Posterior vena cava (tissue), 2 donors: Measurements from ENCODE around the gene WDR89. TPM values are rescaled to one million over a fixed set of nuclear protein-coding genes. Genes with fewer than 3 reads are reported as not detected.
"Not testable (repeated sequence)": the region's sequence is repeated elsewhere in the genome, so short reads cannot be mapped to it uniquely, and the experiment has no call there.

ENCODE experiments used
- DNase-seq: peaks from one replicate; pipeline ENCODE4 v3.0.0-alpha.2; 2020; ENCODE audit warnings: low spot score
- intact Hi-C, 2 donors: fragments of 100-400 bp; cut with DNase I; formaldehyde crosslinking; loops; one replicate each; pipeline versions ENCODE4 v1.14.1 to v1.14.2; 2022 to 2023
- total RNA-seq, 2 donors: library from RNA; stranded (reverse); fragmentation: NEBNext Ultra II Directional; extraction: Animal tissue kit (Norgen Biotek cat#: 25700); gene quantifications; one replicate each; pipeline ENCODE4 v1.2.1, GENCODE V29; 2021
- donor health status: DM: yes; HTN: yes; CAD: no.
- donor health status: DM: yes; HTN: yes; CAD: no.

WDR89 gene
- total RNA-seq, 2 donors from 2014 or later = 8.7 to 10.5 TPM

DNA sequence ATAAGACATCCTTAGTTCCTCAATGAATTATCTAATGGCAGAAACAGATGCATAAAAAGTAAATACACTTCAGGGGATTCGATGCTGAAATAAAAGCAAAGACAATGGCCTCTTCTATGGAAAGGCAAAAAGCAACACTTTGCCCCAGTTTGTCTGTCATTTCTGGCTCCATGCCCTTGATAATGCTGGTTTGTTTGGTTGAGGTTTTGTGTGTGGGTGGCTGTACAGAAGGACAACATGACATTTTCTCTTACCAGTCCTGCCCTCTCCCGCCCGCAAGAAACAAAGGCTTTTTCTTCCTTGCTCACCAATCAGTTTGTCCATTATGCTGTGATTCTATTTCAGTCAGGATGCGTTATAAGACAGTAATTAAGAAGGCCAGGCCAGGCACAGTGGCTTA lies 18.1 kb upstream of the WDR89 start:
- no peak for DNase-seq
- intact Hi-C loops = loop anchor here in 1 of 2 donors (10.0 kb wide), 1 partner anchor 1895 kb away; the partner anchor contains the start of gene SNAPC1

GRCh38 chr14:63656194-63656593 lies 14.5 kb upstream of the WDR89 start:
- no peak for DNase-seq
- intact Hi-C loops = no loop called here

DNA sequence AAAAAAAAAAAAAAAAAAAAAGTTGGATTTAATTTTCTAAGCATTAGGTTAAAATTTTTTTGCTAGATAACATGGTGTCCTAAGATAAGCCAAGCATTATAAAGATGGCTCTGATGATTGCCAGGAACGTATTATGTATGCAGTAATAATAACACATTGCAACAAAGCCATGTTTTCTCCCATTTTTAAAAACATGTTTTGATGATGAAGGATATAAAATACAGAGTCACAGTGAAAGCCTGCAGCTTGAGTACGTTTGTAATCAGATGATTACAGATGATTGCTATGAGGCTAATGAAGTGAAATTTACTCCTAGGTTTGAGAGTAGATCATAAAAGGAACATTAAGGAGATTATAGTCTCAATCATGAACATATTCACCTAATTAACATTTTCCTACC lies 13.3 kb upstream of the WDR89 start:
- intact Hi-C loops = no loop called here
- DNase-seq = no peak

DNA sequence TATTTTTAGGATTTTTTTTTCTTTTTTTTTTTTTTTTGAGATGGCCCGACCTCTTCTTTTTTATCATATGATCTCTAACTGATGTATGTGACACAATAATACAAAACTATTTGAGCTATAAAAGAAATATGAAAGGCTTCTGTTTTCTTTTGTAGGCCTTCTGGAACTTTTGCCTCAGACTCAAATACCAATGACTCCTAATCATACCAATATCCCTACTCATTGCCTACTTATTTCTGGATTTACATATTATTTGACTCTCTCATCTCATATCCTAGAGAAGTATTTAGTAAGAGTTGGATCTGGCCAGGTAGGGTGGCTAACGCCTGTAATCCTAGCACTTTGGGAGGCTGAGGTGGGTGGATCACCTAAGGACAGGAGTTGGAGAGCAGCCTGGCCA lies 12.7 kb upstream of the WDR89 start:
- DNase-seq = no peak
- intact Hi-C loops = no loop called here

DNA sequence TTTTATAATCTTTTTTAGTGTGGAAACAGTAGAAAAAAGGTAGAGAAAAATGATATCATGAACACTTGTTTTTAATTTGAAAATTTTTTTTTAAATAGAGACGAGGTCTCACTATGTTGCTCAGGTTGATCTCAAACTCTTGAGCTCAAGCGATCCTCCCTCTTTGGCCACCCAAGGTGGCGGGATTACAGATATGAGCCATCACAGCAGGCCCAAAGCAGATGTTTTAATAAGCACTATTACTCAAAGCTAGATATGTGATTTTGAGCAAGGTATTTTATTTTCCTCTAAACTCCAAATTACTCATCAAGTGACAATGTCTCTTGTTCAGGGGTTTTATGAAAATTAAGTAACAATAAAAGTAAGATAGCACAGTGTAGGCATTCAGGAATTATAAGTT lies 10.7 kb upstream of the WDR89 start:
- DNase-seq = no peak
- intact Hi-C loops = no loop called here

DNA sequence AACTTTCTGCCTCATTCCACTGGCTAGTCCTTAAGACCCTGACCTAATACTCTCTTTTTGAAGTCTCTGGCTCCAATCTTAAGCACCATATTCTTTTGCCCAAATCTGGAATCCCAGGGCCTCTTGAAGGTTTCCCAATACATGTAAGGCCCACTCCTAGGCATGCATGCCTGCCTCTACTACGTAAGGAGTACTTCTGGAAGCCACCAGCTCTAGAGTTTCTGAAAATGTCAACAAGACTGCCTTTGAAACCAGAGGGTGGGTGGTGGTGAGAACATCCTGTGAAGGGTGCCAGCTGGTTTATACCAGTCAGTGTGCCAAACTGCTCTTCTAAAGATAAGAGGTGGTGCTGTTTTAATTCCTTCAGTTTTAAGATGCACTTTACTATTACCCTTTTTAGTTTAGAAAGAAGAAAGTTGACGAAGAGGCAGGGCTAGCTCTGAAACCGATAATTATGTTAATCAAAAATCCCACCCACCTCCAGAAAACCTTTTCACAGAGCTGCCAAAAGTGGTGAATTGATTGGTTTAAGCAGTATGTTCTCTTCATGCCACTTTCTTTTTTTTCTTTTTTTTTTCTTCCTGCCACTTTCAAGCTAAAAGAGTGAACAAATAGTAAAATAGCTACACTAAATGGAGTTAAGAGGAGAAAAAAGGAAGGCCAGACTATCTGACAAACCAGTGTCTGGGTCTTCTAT lies 8.7 kb upstream of the WDR89 start:
- intact Hi-C loops = no loop called here

DNA sequence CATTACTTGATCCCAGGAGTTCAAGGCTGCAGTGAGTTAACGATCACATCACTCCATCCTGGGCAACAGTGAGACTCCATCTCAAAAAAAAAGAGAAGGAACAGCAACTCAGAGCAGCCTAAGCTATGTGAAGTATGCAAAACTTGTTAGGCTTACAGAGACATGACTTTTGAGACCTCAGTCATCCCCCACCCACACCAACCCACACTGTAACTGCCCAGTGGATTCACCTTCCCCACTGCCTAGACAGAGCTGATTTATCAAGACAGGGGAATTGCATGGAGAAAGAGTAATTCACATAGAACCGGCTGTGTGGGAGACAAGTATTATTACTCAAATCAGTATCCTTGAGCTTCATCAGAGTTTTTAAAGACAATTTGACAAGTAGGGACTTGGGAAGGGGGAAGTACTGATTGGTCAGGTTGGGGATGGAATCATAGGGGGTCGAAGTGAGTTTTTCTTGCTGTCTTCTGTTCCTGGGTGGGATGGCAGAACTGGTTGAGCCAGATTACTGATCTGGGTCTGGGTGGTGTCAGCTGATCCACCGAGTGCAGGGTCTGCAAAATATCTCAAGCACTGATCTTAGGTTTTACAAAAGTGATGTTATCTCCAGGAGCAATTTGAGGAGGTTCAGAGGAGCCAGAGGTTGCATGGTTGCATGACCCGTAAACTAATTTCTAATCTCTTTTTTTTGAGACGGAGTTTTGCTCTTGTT lies 6.2 kb upstream of the WDR89 start:
- DNase-seq = no peak
- intact Hi-C loops = no loop called here

More for the DNA sequence above, 8.7 kb upstream of the WDR89 start:
- DNase-seq = no peak

- no peak for DNase-seq
- intact Hi-C loops = no loop called here
Measured at GRCh38 chr14:63644741-63645140, 3.1 kb upstream of the WDR89 start.

DNA sequence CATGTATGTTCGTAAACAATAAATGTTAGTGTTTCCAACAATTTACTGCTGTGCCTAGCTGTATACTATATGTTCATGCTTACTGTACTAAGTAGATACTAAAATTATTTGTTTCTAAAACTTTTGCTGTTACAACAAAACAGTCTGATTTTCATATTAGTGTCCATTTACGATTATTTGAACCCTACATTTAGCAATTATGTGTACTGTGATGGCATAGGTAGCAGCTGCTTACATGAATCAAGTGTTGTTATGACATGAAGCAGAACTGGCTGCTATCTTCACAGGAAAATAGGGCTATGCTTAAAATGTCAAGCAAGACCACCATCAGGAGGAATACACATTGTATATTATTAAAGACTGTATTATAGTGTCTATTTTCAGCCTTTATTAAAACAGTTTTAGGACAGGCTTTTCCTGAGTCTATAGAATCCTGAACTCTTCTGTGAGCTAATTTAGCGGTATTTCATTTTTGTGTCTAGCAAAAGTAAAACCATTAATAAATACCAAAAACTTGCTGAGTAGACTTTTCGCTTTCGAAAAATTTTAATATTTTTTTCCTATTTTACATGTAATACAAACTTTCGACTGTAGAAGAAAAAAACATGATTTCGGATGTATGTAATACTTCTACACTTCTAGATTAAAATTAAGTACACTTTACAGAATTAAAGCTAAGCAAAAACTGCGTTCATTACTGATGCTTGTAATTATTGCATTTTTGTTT lies 1.1 kb upstream of the WDR89 start:
- no peak for DNase-seq
- intact Hi-C loops = no loop called here

DNA sequence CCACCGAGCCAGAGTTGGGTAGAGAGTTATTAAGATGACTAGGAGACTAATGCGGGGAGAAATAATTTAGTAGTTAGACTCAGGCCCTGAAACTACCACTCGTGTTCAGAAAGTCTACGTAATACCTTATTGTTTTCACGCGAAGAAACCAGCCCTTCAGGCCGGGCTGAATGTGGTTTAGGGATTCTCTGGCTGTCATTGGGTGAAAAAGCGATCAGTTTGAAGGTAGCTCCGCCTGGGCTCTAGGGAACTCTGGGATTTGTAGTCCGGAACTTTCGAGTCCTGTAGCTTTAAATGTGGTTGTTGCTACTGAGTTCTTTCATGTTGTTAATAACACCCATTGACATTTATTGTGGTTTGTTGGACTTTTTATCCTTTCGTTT lies 549 bp upstream of the WDR89 start:
- no peak for DNase-seq
- intact Hi-C loops = no loop called here

- no peak for DNase-seq
- intact Hi-C loops = no loop called here
Measured at GRCh38 chr14:63638493-63638892, 3.2 kb downstream of the WDR89 start.

DNA sequence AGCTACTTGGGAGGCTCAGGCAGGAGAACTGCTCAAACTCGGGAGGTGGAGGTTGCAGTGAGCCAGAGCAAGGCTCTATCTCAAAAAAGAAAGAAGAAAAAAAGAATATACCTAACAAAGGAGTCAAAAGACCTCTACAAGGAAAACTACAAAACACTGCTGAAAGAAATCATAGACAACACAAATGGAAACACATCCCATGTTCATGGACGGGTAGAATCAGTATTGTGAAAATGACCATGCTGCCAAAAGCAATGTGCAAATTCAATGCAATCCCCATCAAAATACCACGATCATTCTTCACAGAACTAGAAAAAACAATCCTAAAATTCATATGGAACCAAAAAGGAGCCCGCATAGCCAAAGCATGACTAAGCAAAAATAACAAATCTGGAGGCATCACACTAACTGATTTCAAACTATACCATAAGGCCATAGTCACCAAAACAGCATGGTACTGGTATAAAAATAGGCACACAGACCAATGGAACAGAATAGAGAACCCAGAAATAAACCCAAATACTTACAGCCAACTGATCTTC lies 5.5 kb downstream of the WDR89 start:
- intact Hi-C loops, DNase-seq: not testable (repeated sequence)

GRCh38 chr14:63633801-63634200 lies 7.9 kb downstream of the WDR89 start:
- DNase-seq = no peak
- intact Hi-C loops = no loop called here

GRCh38 chr14:63632932-63633514 lies 8.6 kb downstream of the WDR89 start:
- DNase-seq = no peak
- intact Hi-C loops = no loop called here

- intact Hi-C loops = no loop called here
- DNase-seq = no peak
Measured at GRCh38 chr14:63624701-63625100, 17.0 kb downstream of the WDR89 start.

- DNase-seq = no peak
- intact Hi-C loops = no loop called here
Measured at GRCh38 chr14:63624203-63624602, 17.5 kb downstream of the WDR89 start.

DNA sequence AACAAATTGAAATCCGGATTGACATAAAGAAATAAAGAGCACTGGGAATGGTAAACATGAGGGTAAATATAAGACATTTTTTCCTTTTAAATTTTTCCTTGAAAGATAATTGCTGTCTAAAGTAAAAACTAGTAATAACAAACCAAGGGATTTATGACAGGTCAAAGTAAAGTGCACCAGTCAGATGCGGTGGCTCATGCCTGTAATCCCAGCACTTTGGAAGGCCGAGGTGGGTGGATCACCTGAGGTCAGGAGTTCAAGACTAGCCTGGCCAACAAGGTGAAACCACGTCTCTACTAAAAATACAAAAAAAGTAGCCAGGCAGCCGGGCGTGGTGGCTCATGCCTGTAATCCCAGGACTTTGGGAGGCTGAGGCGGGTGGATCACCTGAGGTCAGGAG lies 19.7 kb downstream of the WDR89 start:
- DNase-seq, intact Hi-C loops: not testable (repeated sequence)

- intact Hi-C loops = no loop called here
- no peak for DNase-seq
Measured at GRCh38 chr14:63616015-63616414, 25.7 kb downstream of the WDR89 start.

- intact Hi-C loops = no loop called here
- DNase-seq = no peak
Measured at GRCh38 chr14:63614679-63615363, 26.9 kb downstream of the WDR89 start.
